GM12801 (cell line): ENCODE data around the gene ZNF638.

Experiments
- TF ChIP-seq, protein P1 (sequence below): IDR thresholded peaks from one replicate; pipeline ENCODE4 v1.5.1; 2011; ENCODE audit warnings: control low read depth; ENCODE audit not compliant: insufficient read length; ENCODE audit errors: extremely low read depth

ZNF638 gene

DNA sequence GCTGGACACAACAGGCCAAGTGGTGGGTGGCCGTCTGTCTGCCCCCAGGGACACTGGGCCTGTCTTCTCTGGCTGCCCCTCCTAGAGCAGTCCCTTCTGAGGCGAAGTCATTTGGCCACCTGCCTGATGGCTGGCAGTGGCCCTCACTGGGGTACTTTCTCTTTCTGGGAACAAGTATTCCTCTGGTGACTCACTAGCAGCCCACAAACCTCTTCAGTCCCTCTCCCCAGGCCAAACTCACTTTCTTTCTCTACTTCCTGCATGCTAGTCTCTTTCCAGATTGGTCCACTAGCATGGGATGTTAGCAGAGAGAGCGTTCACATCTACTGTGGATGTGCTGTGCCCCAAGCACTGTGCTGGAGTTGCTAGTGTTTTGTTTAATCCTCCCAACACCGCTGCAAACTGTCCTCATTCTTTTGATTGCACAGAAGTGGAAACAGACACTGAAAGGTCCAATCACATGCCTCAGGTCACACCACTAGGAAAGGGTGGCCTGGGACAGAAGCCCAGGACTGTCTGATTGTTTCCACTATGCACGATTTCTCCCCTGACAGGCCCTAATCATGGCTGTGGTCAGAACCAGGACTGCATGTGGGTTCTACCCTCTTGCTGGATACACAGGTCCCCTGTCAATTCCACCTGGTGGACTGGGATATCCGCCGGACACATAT is 127.0 kb downstream of the ZNF638 start:
- TF ChIP-seq, protein P1, sequence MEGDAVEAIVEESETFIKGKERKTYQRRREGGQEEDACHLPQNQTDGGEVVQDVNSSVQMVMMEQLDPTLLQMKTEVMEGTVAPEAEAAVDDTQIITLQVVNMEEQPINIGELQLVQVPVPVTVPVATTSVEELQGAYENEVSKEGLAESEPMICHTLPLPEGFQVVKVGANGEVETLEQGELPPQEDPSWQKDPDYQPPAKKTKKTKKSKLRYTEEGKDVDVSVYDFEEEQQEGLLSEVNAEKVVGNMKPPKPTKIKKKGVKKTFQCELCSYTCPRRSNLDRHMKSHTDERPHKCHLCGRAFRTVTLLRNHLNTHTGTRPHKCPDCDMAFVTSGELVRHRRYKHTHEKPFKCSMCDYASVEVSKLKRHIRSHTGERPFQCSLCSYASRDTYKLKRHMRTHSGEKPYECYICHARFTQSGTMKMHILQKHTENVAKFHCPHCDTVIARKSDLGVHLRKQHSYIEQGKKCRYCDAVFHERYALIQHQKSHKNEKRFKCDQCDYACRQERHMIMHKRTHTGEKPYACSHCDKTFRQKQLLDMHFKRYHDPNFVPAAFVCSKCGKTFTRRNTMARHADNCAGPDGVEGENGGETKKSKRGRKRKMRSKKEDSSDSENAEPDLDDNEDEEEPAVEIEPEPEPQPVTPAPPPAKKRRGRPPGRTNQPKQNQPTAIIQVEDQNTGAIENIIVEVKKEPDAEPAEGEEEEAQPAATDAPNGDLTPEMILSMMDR, result no peak

DNA sequence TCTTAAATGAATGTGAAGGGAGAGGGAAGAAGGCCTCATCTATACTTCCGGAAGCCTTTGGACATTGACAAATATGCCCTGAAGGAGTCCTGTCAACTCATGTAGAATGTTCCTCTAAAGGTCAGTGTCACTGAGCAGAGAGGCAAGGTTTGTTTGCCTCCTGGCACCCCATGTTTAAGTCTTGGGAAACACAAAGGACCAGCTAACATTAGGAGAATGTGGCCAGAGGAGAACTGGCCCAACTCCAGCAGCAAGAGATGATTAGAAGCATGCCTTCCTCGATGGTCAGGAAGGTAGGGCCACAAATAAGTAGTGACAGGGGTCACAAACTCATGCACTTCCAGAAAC is 127.5 kb downstream of the ZNF638 start:
- TF ChIP-seq, protein P1, result no peak

DNA sequence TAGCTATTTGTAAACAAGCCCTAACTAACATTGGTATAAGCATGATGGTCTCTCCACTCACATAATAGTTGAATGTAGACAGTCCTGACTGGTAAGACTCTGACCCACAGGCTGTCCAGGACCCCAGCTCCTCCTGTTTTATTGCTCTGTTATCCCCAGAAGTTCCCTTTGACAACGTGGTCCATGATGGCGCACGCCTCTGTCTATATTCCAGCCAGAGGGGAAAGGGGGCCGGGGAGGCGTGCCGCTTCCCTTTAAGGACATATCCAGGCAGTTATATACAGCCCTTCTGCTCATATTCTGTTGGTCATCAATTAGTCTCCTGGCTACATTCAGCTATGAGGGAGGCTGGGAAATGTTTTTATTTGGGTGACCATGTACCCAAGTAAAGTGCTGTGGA is 128.5 kb downstream of the ZNF638 start:
- TF ChIP-seq, protein P1, result no peak

DNA sequence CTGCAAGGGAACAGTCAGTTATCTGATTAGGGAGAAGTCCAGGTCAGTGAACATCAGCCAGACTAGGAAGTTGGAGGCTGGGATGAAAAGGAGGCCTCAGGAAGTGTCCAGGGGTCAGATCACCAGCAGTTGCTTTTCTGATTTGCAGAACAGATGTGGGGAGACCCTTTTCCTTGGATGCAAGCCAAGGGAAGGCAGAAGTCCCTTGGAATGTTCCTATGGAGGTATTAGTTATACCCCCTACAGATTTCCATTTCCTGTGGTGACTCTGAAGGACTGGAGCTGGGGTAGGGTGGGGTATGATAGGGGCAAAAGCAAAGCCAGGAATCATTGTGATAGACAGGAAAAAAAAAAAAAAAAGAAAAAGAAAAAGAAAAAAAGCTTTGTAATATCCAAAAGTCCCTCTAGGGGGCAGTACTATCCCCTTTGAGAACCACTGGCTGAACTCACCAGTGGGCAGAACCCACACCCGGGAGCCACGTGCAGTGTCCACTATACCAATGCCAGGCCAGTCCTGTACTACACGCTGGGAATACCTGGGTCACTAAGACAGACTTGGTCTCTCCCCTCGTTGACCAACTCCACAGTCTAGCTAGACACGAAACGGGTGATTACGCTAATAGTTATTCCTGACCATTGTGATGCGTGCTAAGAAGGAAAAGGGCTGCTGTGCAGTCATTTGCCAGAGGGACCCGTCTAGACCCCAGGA is 129.2 kb downstream of the ZNF638 start:
- TF ChIP-seq, protein P1, result no peak

DNA sequence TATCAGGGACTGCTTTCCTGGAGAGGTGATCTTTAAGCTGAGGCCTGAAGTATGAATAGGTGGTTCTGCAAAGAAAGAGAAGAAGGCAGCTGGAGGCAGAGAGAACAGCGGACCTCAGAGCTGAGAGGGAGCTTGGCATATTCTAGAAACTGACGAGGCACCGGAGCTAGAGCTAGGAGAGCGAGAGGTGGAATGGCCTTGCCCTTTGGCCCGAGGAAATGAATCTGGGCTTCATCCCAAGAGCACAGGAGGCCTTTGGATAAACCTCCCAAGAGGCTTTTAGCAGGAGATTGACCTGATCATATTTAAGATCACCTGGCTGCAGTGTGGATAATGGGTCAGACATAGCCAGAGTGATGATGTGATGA is 129.7 kb downstream of the ZNF638 start:
- TF ChIP-seq, protein P1, result no peak

DNA sequence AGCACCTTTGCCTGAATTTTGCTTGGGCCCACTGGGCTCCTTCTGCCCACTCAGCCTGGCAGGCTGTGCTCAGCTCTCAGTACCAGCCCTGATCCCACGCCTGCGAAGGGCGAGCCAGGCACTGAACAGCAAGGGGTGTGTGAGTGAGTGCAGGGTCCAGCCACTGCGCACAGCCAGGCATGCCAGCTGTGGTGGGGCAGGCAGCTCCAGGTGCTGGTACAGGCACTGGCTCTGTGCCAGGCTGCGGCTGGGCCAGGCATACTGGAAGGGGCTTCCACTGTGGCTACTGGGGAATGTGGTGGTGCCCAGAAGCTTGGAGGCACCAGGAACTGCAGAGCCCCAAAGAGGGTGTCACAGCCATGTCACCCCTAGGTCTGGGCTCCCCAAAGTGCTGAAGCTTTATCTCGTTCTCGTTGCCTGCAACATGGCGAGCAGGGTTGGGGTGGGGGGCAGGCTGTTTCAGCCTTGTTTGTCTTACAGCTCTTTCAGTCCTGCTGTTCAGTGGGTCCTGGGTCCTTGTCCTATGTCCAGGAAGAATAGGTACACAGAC is 130.5 kb downstream of the ZNF638 start:
- TF ChIP-seq, protein P1, result no peak

DNA sequence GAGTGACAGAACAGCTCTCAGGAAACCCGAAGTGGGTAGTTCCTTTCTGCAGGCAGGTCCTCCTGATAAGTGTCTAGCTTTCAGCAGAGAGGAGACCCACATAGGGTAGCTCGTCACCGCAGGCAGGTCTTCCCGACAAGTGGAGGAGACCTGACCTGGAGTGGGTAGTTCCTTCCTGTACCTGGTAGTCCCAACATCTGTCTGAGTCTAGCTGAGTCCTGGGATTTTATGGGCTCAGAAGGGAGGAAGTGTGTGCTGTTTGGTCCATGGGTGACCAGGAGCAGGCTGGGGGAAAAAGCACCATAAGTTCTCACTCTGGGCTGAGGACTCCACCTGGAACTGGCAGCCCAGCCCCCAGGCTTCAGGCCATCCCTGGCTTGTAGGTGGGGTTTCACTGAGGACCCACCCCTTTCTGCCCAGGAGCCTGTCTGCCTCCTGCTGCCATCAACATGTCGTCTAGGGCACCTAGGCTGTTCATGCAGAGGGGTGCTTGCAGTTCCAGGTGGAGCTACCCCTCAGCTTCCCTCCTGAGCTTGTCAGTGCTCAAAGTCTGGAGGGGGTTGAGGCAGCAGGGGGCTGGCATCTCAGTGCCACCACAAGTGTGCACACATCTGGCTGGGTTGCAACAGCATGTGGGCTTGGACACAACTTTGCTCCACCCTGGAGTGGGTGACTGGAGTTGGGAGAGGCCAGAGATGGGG is 131.2 kb downstream of the ZNF638 start:
- TF ChIP-seq, protein P1, result no peak
